GM12801 (cell line): ENCODE data around the gene SACM1L.

Experiments
- CTCF ChIP-seq: IDR thresholded peaks from one replicate; pipeline ENCODE4 v1.5.1; 2011; ENCODE audit warnings: control low read depth; ENCODE audit not compliant: insufficient read length; ENCODE audit errors: extremely low read depth

SACM1L gene

DNA sequence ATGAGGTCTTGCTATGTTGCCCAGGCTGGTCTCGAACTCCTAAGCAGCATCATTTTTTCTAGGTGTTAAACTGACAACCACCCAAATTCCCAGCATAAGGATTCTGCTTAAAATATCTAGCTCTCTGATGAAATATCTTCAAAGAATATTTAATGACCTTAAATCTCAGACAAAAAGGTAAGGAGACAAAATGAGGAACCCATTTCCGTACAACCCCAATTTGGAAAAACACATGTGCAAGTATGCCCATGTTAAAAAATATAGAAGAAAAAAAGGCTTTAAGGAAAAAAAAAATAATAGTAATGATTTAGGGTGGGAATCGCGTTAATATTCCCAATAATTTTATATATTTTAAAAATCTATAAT is 1.4 kb upstream of the SACM1L start:
- no peak for TF ChIP-seq CTCF

GRCh38 chr3:45688194-45688881 is 858 bp upstream of the SACM1L start:
- no peak for TF ChIP-seq CTCF

- no peak for TF ChIP-seq CTCF
Observed at GRCh38 chr3:45689787-45690145, 570 bp downstream of the SACM1L start.

DNA sequence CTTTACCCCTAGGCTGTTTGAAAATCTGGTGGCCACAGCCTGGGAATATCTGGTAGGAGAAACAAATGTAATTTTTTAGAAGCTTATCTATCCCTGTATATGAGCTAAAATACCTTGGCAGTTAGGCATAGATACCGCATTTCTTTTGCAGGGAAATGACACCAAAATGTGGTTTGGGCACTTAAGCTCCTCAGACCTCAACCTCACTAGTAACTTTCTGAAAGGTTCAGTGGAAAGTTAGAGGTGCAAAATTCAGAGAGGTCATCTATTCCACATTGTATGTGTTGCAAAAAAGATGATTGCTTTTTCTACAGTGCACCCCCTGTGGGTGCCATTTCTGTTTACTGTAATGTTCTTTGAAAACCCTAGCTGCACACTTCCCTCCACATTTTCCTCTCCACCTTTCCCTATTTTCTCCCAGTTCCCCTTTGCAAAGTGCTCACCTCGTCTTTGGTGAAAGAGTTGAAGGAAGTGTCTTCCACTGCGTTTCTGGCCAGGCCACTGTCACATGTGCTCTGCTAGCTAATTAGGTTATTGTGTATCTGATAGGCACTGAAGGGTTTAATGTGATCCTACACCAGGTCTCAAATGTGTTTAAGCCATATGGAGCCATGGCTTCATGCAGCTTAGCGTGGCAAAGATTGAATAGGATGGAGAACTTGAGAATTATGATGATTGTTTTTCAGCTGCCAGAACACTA is 1.3 kb downstream of the SACM1L start:
- no peak for TF ChIP-seq CTCF

- no peak for TF ChIP-seq CTCF
Observed at GRCh38 chr3:45691842-45692241, 2.6 kb downstream of the SACM1L start.

DNA sequence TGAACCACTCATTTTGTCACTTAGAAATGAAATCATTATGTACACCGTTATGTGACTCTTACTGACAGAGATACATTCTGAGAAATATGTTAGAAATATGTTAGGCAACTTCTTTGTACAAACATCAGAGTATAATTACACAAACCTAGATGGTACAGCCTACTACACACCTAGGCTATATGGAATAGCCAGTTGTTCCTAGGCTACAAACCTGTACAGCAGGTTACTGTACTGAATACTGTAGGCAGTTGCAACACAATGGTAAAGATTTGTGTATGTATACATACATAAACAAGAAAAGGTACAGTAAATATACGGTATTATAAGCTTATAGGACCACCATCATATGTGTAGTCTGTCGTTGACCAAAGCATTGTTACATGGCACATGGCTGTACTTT is 3.7 kb downstream of the SACM1L start:
- no peak for TF ChIP-seq CTCF

GRCh38 chr3:45693941-45694521 is 4.8 kb downstream of the SACM1L start:
- no peak for TF ChIP-seq CTCF
